ENCODE measurements around the gene PABPC1L2A.
"Not testable (repeated sequence)": the region's sequence is repeated elsewhere in the genome, so short reads cannot be mapped to it uniquely, and the experiment has no call there.

Gene PABPC1L2A

GRCh38 chrX:73079024-73079562, at the start of gene PABPC1L2A:
TSS of gene PABPC1L2A (minus strand) at chrX:73079512. CDS start at chrX:73079386, 126 bp downstream.
- H3K36me3 ChIP-seq (ENCODE audit: insufficient read depth, low read length); H3K27ac ChIP-seq (ENCODE audit: low read length); H3K4me1 ChIP-seq (ENCODE audit: insufficient read depth, low read length); ATAC-seq (ENCODE audit: insufficient read depth, low read depth); H3K79me2 ChIP-seq (ENCODE audit: insufficient read depth, low read length); H3K9me3 ChIP-seq (ENCODE audit: insufficient read depth, low read length, severe bottlenecking); H3K4me2 ChIP-seq (ENCODE audit: insufficient read depth, low read length); H3K27me3 ChIP-seq (ENCODE audit: insufficient read depth, low read length, poor library complexity); DNase-seq; H3K9ac ChIP-seq (ENCODE audit: low read depth, low read length); H2AFZ ChIP-seq (ENCODE audit: low read depth, low read length); H3K4me3 ChIP-seq (ENCODE audit: low read depth in 1 of 2, low read length in 2 of 2); H4K20me1 ChIP-seq (ENCODE audit: insufficient read depth, low read length): not testable (repeated sequence)

- no peaks in the 10 kb centered on the region for H3K36me3 ChIP-seq (ENCODE audit: insufficient read depth, low read length)
- H3K9me3 ChIP-seq (ENCODE audit: insufficient read depth, low read length, severe bottlenecking): no peaks in the 10 kb centered on the region
- no peak for DNase-seq
- H3K4me2 ChIP-seq (ENCODE audit: insufficient read depth, low read length): no peak overlapping the region
- no peaks in the 10 kb centered on the region for H4K20me1 ChIP-seq (ENCODE audit: insufficient read depth, low read length)
- no peak for ATAC-seq (ENCODE audit: insufficient read depth, low read depth)
- no peak overlapping the region for H2AFZ ChIP-seq (ENCODE audit: low read depth, low read length)
- H3K27me3 ChIP-seq (ENCODE audit: insufficient read depth, low read length, poor library complexity): no peaks in the 10 kb centered on the region
- H3K27ac ChIP-seq (ENCODE audit: low read length): no peak overlapping the region
- H3K4me1 ChIP-seq (ENCODE audit: insufficient read depth, low read length): no peaks in the 10 kb centered on the region
- H3K4me3 ChIP-seq (ENCODE audit: low read depth in 1 of 2, low read length in 2 of 2): no peak overlapping the region
- no peak overlapping the region for H3K9ac ChIP-seq (ENCODE audit: low read depth, low read length)
- no peaks in the 10 kb centered on the region for H3K79me2 ChIP-seq (ENCODE audit: insufficient read depth, low read length)
- TF ChIP-seq EZH2 (IDR thresholded peaks at IDR 0.05; ENCODE audit: borderline replicate concordance, low read depth, low read length, severe bottlenecking) (no peak), CTCF (IDR thresholded peaks at IDR 0.05; ENCODE audit: borderline replicate concordance, extremely low read depth, low read length, poor library complexity, severe bottlenecking) (no peak)
Measured at GRCh38 chrX:73127700-73128241, 48.5 kb upstream of the PABPC1L2A start.

GRCh38 chrX:73126240-73126639, 46.9 kb upstream of the PABPC1L2A start:
- Histone ChIP-seq H4K20me1 (ENCODE audit: insufficient read depth, low read length) (no peaks in the 10 kb centered on the region), H2AFZ (ENCODE audit: low read depth, low read length) (no peak overlapping the region), H3K4me1 (ENCODE audit: insufficient read depth, low read length) (no peaks in the 10 kb centered on the region), H3K27me3 (ENCODE audit: insufficient read depth, low read length, poor library complexity) (no peaks in the 10 kb centered on the region), H3K4me3 (ENCODE audit: low read depth in 1 of 2, low read length in 2 of 2) (no peak overlapping the region), H3K9ac (ENCODE audit: low read depth, low read length) (no peak overlapping the region), H3K9me3 (ENCODE audit: insufficient read depth, low read length, severe bottlenecking) (no peaks in the 10 kb centered on the region), H3K4me2 (ENCODE audit: insufficient read depth, low read length) (no peak overlapping the region), H3K79me2 (ENCODE audit: insufficient read depth, low read length) (no peaks in the 10 kb centered on the region), H3K36me3 (ENCODE audit: insufficient read depth, low read length) (no peaks in the 10 kb centered on the region), H3K27ac (ENCODE audit: low read length) (no peak overlapping the region)
- DNase-seq (no peak), ATAC-seq (ENCODE audit: insufficient read depth, low read depth) (no peak)
- TF ChIP-seq CTCF (IDR thresholded peaks at IDR 0.05; ENCODE audit: borderline replicate concordance, extremely low read depth, low read length, poor library complexity, severe bottlenecking): no peak
- no peak for TF ChIP-seq EZH2 (IDR thresholded peaks at IDR 0.05; ENCODE audit: borderline replicate concordance, low read depth, low read length, severe bottlenecking)

GRCh38 chrX:73099505-73099904, 20.2 kb upstream of the PABPC1L2A start:
- not testable (repeated sequence) for ATAC-seq (ENCODE audit: insufficient read depth, low read depth); H2AFZ ChIP-seq (ENCODE audit: low read depth, low read length); H3K27me3 ChIP-seq (ENCODE audit: insufficient read depth, low read length, poor library complexity); H3K4me3 ChIP-seq (ENCODE audit: low read depth in 1 of 2, low read length in 2 of 2); DNase-seq; H3K4me1 ChIP-seq (ENCODE audit: insufficient read depth, low read length); H3K79me2 ChIP-seq (ENCODE audit: insufficient read depth, low read length); H4K20me1 ChIP-seq (ENCODE audit: insufficient read depth, low read length); H3K27ac ChIP-seq (ENCODE audit: low read length); H3K9me3 ChIP-seq (ENCODE audit: insufficient read depth, low read length, severe bottlenecking); H3K9ac ChIP-seq (ENCODE audit: low read depth, low read length); H3K36me3 ChIP-seq (ENCODE audit: insufficient read depth, low read length); H3K4me2 ChIP-seq (ENCODE audit: insufficient read depth, low read length)

Data from DND-41 (cell line).